IPS-NIHi7 (cell line): ENCODE data around the gene MMP24OS.
A peak's percentile ranks its signal among the peaks of the same experiment; 100 is the strongest.

ENCODE experiments used
- DNase-seq: peaks from one replicate; pipeline ENCODE4 v3.0.0; 2012; ENCODE audit warnings: mixed read lengths; ENCODE audit errors: extremely low spot score

The MMP24OS gene

DNA sequence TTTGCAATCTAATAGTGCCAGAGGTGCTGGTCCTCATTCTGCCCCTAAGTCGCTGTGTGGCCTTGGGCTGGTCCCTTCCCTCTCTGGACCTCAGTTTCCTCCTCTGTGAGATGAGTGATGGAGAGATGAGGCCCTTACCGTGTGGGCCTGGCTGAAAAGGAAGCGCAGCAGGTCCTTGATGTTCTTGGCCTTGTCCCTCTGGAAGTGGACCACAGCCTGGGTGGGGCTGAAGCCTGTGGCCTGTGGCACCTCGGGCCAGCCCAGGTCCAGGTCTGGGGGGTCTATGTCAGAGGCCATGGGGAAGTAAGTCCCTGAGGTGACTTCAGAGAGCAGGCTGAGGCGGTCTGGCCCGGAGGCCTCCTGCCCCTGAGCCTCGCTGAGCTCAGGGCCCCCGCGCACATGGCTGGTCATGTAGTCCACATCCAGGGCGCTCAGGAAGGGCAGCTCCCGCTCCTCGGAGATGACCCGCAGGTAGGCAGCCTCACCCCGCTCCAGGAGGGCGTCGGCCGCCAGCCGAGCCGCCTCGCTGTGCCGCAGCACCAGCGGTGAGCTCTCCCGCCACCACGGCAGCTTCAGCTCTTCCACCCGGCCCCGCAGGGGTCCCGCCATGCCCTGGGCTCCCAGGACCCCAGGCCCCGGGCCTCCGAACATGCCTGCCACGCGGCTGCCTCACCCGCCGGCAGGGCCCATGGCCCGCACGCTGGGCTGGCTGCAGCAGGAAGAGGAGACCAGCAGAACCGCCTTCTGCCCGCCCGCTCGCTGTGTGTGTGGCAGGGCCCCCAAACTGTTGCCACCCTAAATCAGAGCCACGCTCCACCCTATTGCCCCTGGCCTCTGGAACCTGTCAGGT is 14.0 kb upstream of the MMP24OS start, which contains the start of gene FAM83C:
Gene FAM83C (minus strand): TSS at position 772 of the 850 bp plus-strand sequence. CDS start 121 bp downstream, at position 651.
- DNase-seq: no peak

DNA sequence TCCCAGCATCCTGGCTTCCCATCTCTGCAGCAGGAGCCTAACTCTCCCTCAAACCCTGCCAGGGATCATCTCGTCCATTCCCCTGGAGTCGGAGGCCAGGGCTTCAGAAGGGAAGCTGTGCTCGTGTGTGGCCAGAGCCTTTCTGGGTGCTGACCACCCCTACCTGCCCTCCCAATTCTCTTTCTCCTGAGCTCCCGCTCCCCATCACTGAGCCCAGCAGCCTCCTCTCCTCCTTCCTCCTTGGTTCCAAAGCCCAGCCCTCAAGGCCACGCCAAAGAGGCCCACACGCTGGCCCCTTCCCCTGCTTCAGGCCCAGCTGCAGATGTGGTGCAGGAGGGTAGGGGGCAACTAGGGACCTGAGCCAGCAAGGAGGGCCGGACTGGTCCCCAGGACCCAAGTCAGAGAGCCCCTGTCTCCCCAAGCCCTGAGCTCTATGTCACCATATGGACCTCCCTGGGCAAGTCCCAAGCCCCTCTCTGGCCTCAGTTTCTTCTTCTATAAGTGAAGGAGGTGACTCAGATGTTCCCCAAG is 13.0 kb upstream of the MMP24OS start:
- DNase-seq: no peak

DNA sequence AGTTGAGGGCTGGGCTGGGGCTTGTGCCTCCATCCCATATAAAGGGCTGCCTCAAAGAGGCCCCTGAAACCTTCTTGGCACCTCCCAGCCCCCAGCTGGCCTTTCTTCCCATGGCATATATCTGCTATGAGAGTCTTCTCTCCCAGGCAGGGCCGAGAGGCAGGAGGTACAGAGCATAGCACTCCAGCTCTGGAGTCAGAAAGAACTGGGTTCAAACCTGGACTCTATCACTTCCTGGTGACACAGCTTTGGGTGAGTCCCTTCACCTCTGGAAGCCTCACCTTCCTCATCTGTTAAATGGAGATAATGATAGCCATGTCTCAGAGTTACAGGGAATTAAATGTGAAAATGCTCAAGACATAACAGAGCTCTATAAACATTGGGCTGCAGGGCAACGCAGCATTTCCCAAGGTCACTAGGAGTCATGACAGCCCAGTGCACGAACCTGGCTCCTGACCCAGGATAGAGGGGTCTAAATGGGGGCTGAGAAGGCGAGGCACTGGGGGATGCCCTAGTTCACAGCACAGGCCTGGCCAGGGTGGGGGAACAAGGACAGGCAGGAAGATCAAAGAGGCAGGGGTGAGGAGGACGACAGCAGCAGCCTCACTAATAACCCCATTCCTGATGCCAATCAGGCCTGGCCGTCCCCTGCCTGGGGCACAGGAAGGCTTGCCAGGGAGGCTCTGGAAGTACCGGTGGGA is 12.4 kb upstream of the MMP24OS start:
- no peak for DNase-seq

DNA sequence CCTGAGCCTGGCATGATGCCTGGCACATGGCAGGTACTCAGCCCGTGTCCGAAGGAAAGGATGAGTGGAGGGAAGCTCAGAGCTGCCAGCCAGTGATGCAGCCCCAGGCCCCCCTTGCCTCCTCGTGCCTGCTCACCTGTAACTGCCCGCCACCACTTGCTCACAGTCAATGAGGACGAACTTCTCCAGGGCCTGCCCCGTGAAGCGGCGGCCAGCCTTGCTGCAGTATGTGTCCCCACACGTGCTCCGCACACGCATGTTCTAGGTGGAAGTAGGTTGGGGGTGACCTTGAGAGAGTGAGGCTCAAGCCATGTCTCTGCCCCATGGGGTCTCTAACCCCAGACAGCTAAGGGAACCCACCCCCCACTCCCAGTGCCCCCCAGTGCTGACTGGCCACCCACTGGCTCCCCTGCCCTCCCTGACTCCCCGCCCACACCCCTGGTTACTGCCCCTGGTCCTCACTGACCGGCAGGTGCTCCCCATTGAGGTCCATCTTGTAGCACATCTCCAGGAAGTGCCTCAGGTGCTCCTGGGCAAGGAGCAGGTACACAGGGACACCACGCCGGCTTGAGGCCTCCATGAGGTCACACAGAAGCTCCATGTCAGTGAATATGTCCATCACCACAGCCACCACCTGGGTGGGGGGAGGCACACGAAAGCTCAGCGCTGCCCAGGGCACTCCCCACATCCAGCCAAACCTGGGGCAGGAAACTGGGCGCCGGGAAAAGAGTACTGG is 10.6 kb upstream of the MMP24OS start:
- DNase-seq: no peak

DNA sequence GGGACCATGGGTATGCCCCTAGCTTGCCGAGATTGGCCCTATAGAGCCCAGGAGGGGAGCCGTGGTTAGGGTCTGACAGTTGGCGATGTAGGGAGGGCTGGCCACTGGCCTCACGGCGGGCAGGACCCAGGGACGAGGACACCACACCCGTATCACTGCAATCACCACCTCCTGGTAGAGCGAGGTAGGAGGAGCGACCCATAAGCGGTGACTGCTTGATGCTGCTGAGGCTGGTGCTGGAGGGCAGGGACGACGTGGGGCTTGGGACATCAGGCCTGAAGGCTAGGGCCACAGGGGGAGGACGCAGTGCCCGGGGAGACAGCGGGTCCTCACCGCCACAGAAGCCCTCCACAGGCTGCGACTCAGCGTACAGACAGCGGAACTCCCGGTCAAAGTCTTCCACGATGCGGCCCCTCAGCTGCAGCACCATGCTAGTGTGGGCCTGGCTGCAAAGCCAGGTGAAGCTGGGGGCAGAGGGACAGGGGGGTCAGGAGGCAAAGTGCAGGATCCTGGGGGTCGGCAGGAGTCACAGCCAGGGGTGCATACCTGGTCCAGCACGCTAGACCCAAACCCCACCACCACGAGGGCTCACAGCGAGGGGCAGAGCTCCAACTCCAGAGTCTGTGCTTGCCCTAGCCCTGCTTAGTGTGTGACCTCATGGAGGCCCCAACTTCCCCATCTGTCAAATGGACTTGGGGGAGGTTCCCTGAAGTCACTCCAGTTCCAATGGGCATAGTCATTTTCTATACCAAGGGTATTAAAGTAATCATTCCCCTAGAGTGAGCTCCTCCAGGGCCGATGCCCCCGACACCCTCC is 9.8 kb upstream of the MMP24OS start:
- no peak for DNase-seq

DNA sequence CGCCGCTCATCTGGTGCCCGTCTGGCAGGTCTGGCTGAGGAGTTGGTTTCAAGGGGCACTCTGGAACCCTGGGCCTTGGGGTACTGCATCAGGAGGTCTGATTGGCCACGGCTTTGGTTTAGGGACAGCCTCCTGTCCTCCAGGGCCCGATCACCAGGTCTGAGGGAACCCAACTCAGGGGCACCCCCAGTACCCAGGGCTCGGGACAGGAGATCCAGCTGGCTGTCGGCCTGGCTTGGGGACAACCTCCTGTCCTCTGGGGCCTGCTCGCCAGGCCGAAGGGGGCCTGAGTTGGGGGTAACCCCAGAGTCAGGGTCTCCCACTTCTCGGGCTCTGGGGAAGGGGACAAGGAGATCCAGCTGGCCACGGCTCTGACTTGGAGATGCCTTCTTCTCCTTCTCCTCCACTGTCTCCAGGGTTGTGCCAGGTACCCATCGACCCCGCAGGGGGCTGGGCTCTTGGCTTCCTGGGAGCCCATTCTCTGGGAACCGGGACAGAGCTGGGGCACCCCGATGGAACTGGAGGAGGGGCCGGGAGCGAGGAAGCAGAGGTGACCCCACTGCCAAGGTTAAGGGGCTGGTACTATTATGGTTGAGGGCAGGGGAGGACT is 9.1 kb upstream of the MMP24OS start:
- DNase-seq: no peak

DNA sequence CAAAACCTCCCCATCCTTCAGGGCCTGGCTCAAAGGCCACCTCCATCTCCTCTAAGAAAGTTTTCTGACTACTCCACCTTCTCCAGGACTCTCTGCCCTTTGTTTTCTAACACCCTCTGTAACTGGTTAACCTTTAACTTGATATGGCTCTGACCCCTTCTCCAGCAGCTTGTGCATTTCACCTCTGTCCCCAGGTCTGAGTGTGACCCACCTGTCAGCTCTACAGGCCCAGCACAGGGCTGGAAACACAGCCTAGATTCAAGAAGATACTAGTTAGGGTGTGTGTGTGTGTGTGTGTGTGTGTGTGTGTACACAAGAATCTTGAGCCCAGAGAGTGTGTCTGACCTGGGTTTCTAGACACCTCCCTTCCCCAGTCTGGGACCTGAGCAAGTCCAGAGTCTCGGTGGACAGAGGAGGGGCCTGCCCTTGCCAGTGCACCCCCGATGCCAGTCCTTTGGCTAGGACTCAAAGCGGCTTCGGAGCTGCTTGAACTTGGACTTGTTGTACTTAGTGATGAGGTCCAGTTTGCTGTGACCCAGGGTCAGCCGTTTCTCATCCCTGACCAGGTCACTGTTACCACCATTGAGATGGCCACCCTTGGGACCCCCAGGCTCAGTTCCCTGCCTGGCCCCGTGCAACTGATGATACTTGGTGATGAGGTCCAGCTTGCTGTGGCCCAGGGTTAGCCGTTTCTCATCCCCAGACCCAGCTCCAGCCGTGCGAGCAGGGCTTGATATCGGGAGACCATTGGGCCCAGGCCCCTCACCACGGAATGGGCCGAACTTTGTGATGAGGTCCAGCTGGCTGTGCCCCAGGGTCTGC is 8.4 kb upstream of the MMP24OS start:
- DNase-seq: no peak

DNA sequence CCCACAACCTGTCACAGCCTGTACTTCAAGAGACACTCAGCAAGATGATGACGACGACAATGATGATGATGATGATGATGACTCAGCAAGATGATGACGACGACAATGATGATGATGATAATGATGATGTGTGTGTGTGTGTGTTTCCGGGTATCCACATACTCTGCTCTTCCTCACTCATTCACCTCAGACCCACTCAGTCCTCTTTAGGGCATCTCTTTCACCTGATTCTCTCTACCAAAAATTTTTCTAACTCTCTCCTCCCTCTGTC is 7.8 kb upstream of the MMP24OS start:
- DNase-seq: no peak

DNA sequence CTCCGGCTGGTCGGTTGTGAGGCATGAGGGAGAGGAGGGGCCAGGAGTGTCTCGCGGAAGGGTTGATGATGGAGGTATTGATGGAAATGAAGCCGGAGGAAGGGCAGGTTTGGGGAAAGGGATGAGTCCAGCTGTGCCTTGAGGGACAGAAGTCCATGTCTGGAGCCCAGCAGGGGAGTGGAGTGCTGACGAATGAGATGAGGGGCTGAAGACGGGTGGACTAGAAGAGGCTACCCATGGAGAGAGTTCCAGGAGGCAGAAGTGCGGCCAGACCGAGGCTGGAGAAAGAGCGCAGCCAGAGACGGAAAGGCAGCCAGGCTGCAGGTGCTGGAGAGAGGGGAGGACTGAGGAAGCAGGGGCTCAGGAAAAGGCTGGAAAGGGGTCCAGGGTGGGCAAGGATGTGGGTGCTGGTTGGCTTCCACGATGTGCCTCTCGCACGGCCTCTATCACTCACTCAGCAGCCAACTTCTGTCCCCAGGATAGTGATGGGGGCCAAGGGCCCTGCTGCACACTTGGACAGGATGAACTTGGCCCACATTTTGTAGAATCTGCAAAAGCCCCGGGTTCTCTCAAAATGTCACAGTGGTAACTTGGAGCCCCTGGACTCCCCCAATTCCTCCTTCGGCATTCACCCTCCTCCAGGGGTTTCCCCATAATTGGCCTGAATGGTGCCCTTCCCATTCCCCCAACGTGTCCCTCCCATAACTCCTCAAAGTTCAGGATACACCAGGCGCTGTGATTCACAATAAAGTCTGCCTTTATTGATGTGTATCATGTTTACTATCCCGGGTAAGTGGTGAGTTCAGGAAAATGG is 7.3 kb upstream of the MMP24OS start:
- DNase-seq: no peak

DNA sequence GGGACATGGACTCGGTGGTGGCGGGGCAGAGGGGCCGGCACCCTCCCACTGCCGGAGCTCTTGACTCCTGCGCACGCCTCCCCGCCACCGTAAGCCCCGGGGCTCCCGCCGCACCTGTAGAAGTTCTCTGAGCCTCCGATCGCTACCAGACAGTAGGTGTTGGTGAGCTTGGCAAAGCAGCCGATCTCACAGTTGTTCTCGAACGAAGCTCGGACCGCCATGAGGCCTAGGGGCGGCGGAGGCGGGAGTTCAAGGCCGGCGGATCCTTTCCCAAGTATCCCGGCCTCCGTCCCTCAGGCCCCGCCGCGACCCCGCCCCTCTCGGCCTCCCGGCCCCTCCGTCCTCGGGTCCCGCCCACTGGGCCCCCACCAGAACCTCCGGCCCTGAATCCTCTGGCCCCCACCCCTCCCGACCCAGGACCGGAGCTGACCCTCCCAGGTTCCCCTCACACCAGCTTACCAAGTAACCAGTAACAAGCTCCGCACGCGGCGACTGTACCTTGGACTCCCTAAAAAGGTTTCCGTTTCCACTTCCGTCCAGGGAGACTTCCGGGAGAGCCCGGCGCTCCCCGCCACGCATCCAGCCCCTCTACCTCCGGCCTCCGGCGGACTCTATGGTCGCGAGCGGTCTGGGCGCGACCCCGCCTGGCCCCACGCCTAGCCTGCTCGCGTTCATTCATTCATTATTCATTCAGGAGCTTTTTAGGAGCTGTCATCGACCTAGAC is 6.5 kb upstream of the MMP24OS start, which contains the start of gene EIF6:
Gene EIF6 (minus strand): TSS at position 506 of the 725 bp plus-strand sequence. CDS start 285 bp downstream, at position 221.
- peak; percentile 92 for DNase-seq

DNA sequence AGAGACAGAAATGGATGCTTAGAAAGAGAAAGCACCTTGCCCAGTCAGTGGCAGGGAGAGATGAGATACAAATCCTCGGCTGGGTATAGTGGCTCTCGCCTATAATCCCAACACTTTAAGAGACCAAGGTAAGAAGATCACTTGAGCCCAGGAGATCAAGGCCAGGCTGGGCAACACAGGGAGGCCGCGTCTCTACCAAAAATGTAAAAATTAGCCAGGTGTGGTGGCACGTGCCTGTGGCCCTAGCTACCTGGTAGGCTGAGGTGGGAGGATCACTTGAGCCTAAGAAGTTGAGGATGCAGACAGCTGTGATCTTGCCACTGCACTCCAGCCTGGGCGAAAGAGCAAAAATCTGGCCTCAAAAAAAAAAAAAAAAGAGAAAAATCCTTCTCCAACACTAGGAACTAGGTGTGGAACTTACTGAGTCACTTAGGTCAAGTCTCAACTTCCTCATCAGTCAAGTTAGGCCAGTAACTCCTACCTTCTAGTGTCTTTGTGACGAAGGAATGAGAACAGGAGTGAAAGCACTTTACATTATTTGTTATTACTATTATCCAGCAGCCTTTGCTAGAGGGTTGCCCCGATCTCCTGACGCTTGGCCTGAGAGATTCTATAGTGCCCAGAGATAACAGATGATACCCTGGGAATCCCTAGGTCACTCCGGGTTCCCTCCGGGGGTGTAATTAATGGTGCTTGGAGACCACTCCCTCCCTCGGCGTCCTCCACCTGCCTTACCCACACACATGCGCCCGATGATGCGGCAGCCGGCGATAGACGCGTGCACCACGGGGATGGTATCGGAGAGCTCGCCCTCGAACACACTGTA is 5.7 kb upstream of the MMP24OS start:
- DNase-seq: no peak

DNA sequence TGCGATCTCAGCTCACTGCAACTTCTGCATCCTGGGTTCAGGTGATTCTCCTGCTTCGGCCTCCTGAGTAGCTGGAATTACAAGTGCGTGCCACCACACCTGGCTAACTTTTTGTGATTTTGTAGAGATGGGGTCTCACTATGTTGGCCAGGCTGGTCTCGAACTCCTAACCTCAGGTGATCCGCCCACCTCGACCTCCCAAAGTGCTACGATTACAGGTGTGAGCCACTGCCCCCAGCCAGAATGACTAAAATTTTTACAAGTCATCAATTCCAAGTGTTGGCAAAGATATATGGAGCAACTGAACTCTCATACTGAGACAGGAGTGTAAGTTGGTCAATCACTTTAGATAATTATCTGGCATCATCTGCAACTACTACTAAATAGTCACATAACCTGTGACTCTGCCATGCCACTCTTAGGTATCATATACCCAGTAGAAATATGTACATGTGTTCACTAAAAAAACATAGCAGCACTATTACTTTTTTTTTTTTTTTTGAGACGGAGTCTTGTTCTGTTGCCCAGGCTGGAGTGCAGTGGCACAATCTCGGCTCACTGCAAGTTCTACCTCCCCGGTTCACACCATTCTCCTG is 3.7 kb upstream of the MMP24OS start:
- no peak for DNase-seq

DNA sequence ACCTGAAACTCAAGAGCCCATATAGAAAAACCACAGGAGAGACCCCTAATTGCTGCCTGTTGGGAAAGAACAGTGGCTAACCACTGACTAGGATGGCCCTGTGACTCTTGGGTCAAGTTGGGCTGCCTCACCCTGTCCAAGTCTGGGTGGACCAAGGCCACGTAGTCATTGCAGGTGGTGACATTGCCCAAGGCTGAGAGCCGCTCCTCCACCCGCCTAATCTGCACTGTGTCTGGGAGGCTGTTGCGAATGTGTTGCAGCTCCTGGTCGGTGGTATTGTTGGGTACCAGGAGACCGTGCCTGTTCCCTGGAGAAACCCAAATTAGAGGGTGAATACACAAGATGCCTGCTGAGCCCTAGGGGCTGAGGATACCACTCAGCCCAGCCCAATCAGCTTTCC is 2.6 kb upstream of the MMP24OS start:
- no peak for DNase-seq

DNA sequence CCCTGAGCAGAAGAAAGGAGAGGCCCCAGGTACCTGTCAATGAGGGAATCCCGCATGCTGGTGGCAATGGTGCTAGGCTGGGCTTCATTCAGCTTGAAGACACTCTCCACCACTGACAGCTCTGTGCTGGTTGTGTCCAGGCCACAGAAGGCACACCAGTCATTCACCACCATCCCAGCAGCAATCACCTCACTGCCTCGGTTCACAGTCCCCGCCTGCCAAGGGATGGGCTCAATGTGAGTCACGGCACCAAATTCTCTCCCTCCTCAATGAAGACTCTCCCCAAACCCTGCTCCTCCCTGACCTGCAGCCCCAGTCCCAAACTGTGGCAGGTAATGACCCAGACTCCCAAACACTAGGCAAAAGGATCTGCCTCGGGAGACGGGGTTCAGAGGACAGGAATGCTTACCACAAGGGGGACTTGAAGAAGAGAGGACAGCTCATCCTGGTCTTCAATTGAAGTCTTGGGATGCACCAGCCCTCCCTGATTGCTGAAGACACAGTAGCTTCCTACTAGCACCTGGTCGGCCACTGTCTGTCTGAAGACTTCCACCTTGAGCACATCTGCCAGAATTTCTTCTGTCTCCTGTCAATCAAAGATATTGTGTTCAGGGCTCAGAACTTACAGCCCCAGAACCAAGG is 1.7 kb upstream of the MMP24OS start:
- DNase-seq: no peak

DNA sequence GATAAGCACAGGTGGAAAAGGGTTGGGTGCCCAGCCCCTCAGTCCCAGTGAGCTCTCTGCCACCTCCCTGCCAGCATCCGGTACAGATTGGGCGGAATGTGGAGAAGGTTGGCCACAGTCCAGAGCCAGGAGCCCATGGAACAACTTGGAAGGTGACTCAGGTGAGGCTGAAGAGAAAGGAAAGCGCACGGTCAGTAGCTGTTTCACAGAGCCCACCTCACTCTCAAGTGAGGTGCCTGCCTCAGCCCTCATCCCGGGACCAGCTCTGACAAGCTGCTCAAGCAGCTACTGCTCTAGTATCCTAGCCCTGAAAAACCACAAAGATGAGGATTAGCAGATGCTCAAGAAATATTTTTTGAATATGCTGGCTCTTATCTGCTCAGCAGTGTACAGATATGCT is 1.1 kb upstream of the MMP24OS start:
- no peak for DNase-seq

DNA sequence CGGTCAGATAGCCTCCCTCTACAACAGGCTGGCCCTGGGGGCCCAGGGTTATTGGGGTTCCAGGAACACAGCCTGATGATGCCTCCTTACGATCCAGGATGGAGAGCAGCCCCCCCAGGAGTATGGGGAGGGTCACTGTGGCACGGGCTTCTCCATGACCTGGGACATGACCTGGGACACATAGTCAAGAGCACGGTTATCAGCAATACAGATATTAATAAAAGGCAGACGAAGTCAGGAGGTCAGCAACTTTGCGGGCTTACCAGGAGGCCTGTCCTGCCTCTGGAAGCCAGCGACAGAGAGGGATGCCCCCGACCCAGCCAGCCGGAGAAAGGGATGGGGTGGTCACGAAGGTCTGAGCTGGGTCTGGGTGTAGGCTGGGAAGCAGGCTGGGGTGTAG is 795 bp downstream of the MMP24OS start:
- DNase-seq: no peak

DNA sequence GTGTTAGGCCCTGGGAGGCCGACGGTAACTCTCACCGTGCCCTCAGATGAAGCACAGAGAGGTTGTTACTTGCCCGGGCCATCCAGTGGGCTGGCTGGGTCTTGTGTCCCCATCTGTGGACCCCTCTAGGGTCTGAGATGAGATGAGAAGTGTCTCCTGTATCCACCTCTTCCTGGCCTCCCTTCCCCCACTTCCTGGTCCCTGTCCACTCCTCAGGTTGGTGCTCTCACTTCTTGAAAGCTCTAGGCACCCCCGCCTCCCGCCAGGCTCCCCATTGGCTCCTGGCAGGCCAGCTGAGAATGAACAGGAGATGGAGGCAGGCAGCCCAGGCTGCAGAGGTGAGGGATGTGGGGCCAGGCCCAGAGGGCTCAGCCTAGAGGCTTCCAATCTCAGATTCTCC is 1.5 kb downstream of the MMP24OS start:
- no peak for DNase-seq
